ENCODE results near the gene LTO1. TPM values are rescaled to one million over a fixed set of nuclear protein-coding genes. Genes with fewer than 3 reads are reported as not detected.

Gene LTO1
- polyA plus RNA-seq, 4 donors, result 18.0 to 24.2 (median 21.0) TPM

DNA sequence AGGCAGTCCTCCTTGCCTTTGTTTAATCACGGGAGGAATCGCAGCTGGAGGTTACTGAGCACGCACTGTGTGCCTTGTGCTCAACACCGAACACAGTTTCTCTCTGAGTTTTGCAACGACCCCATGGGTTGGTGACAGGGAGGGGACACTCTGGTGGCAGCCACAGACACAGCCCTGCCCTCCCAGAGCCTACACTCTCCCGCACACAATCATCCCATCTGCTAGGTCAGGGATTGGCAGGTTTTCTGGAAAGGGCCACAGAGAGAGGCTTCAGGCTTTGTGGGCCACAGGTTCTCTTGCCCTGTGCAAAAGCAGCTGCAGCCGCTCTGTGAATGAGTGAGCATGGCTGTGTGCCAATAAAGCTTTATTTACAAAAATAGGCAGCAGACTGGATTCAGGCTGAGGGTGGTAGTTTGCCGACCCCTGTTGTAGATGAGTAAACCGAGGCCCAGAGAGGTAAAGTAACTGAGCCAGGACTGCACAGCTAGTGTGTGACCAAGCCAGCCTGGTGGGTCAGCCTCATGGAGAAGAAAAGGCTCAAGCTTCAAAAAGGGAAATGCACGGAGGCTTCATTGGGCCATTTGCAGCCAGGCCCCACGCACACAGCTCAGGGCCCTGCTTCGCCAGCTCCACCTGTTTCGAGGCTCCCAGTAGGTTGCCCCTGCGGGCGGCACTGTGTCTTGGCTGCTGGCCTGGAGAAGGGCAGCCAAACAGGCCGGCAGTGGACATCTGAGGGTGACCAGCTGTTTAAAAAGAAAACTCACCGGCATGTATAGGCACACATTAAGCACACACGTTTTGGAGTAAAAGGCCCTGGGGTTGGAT lies 16.3 kb downstream of the LTO1 start:
- no peak for DNase-seq (ENCODE audit: low read depth in 4 of 4, low spot score in 3 of 4)

DNA sequence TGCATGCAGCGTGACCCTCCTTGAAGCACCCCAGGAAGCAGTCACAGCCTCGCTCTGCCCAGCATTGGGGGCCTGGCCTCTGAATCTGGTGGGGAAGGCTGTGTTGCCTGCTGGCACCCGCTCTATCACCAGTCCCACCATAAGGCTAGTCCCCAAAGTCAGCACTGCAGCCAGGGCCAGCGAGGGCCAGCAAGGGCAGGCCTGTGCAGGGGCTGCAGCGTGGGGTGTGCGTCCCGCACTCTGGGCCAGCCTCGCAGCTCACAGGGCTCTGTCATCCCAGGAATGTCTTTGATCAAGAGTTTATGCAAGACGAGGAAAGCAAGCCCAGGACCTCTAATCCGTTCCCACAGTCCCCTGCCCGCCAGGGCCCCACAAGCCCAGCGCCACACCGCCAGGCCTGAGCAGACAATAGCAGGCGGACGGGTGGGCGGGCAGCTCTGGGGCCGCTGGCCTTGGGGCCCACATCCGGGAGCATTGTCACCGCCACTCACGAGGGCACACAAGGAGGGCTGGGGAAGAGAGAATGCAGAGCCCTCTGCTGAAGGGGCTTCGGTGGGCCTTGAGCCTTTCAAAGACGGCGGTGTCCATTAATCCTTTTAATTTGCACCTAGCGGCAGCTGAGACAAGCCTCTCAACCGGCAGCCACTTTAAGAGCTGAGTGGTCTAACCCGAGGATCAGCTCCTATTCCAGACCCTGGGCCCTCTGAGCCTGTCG lies 17.1 kb downstream of the LTO1 start:
- DNase-seq (ENCODE audit: low read depth in 4 of 4, low spot score in 3 of 4), result no peak

DNA sequence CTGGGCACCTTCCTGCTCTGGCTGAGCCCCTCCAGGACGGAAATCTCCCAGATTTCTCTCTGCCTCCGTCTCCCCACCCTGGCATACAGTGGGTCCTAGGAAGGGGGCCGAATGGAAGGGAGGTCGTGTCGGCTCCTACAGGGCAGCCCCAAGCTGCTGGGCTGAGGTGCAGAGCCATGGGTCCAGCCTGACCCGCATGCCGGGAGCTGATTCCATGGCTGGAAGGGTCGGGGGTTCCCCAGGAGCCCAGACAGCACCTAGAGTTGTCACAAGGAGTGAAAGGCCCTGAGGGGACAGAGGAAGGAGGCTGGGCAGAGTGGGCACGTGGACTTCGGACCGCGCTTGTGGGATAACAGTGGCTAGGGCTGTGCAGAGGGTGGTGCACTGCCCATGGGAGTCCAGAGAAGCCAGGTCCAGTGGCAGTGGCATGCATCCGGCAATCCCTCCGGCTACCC lies 17.7 kb downstream of the LTO1 start:
- no peak for DNase-seq (ENCODE audit: low read depth in 4 of 4, low spot score in 3 of 4)

DNA sequence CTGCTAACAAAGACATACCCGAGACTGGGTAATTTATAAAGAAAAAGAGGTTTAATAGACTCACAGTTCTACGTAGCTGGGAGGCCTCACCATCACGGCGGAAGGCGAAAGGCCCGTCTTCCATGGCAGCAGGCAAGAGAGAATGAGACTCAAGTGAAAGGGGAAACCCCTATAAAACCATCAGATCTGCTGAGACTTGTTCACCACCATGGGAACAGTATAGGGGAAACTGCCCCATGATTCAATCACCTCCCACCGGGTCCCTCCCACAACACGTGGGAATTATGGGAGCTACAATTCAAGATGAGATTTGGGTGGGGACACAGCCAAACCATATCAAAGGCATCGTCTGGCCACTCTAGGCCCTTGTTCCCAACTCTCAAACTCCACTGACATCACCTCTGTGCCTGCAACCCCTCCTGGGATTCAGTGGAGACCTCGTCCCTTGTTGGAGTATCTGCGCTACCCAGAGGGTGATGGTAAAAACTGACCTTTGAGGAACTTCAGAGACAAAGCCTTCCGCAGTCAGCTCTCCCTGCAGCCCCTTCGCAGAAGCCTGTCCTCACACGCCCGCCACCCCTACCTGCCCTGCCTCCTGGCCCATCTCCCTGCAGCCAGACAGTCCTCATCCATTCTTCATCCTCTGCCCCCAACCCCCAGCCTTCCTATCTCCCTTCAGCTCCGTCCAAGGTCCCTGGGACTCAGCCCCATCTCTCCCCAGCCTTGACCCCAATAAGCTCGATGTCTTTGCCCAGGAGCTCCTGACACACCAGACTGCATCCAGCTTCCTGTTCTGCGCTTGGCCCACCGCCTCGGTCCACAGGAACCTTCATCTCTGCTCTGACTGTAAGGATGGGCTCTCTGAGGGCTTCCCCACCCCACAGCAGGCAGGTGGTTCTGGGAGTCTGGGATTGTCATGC lies 18.4 kb downstream of the LTO1 start:
- DNase-seq (ENCODE audit: low read depth in 4 of 4, low spot score in 3 of 4), result no peak

DNA sequence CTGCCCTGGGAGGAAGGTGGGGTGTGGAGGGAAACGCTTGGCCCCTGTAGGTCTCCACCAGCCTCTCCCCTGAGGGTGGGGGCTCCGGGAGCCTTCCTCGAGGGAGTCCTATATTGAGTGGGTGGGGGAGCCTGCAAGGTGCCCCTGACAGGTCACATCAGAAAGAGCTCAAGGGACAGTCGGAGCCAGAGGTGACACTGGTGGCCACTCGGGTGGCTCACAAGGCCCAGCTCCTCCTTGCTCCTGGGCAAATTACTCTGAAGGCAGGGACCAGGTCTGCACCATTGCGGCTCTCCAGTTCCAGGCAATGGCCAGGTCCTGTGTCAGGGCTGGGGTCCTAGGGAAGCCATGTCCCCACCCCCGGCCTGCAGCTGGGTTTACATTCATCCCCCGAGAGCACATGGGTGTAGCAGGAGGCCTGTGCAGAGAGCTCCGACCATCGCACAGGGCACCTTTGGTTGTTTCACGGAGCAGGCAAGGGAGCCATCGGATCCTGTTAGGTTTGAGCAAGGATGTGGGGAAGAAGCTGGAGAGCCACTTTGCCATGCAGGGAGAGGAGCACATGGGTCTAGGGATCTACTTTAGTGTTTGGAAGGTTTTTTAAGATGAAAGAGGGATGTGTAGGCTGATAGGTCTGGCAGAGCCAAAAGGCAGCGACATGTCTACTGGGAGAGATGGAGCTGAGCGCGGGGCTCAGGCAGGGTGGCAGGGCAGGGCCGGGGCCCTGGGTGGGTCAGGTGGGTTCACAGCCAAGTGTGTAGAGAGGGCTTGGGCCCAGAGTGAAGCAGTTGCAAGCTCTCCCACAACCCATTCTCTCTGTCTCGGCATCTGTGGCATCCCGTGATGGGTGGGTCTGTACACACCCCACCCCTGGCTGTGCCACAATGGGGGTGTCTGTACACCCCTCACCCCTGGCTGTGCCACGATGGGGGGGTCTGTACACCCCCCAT lies 19.4 kb downstream of the LTO1 start:
- DNase-seq (ENCODE audit: low read depth in 4 of 4, low spot score in 3 of 4), result no peak

DNA sequence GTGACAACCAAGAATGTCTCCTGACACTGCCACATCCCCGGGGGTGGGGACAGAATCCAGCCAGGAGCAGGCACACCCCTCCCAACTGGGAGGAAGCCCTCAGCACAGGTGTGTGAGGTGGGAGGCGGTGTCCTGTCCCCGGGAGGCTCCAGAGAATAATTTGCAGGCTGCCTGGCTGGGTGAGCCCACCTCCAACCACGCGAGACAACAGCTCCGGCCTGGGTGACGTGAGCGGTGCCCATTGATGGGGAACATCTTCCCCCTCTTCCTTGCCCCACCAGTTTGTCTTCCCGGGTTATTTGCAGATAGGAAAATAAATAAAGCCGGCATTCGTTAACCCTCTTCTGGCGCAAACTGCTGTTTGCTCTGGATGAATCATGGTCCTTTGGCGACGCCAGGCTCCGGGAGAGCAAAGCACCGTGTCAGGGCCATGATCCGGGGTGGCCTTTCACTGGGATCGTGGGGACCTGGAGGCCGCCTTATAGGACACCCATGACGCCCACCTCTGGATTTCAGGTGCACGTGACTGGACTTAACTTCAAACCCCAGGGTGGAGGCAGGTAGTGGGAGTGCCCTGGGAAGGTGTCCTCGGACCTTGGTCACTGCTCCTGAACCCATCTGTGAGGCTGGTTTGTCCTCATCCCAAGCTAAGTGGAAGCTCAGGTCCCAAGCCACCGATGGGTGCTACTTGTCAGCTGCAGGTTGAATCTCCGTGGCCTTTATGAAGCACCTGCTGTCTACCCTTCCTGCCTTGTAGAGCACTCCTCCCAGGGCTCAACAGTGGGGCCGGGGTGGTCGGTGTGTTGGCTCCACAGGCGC lies 20.3 kb downstream of the LTO1 start:
- DNase-seq (ENCODE audit: low read depth in 4 of 4, low spot score in 3 of 4), result no peak

DNA sequence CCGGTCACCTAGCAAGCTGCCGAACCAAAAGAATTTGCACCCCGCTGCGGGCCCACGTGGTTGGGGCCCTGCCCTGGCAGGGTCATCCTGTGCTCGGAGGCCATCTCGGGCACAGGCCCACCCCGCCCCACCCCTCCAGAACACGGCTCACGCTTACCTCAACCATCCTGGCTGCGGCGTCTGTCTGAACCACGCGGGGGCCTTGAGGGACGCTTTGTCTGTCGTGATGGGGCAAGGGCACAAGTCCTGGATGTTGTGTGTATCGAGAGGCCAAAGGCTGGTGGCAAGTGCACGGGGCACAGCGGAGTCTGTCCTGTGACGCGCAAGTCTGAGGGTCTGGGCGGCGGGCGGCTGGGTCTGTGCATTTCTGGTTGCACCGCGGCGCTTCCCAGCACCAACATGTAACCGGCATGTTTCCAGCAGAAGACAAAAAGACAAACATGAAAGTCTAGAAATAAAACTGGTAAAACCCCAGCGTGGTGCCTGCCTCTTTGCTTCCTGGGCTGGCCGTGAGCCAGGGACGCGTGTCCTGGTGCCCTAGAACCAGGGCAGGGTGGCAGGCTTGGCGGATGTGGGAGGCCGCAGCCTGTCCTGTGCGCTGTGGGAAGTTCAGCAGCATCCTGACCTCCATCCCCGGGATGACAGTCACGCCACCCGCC lies 21.0 kb downstream of the LTO1 start:
- no peak for DNase-seq (ENCODE audit: low read depth in 4 of 4, low spot score in 3 of 4)

DNA sequence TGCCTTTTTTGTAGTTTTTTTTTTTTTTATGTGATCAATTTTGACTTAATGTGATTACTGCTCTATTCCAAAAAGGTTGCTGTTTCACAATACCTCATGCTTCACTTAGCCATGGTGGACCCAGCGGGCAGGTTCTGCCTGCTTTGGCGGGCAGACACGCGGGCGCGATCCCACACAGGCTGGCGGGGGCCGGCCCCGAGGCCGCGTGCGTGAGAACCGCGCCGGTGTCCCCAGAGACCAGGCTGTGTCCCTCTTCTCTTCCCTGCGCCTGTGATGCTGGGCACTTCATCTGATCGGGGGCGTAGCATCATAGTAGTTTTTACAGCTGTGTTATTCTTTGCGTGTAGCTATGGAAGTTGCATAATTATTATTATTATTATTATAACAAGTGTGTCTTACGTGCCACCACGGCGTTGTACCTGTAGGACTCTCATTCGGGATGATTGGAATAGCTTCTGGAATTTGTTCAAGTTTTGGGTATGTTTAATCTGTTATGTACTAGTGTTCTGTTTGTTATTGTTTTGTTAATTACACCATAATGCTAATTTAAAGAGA lies 21.7 kb downstream of the LTO1 start:
- DNase-seq (ENCODE audit: low read depth in 4 of 4, low spot score in 3 of 4), result no peak

DNA sequence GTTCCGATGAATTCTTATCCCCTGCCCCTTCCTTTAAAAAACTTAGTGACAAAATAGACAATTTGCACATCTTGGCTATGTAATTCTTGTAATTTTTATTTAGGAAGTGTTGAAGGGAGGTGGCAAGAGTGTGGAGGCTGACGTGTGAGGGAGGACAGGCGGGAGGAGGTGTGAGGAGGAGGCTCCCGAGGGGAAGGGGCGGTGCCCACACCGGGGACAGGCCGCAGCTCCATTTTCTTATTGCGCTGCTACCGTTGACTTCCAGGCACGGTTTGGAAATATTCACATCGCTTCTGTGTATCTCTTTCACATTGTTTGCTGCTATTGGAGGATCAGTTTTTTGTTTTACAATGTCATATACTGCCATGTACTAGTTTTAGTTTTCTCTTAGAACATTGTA lies 22.2 kb downstream of the LTO1 start:
- no peak for DNase-seq (ENCODE audit: low read depth in 4 of 4, low spot score in 3 of 4)

DNA sequence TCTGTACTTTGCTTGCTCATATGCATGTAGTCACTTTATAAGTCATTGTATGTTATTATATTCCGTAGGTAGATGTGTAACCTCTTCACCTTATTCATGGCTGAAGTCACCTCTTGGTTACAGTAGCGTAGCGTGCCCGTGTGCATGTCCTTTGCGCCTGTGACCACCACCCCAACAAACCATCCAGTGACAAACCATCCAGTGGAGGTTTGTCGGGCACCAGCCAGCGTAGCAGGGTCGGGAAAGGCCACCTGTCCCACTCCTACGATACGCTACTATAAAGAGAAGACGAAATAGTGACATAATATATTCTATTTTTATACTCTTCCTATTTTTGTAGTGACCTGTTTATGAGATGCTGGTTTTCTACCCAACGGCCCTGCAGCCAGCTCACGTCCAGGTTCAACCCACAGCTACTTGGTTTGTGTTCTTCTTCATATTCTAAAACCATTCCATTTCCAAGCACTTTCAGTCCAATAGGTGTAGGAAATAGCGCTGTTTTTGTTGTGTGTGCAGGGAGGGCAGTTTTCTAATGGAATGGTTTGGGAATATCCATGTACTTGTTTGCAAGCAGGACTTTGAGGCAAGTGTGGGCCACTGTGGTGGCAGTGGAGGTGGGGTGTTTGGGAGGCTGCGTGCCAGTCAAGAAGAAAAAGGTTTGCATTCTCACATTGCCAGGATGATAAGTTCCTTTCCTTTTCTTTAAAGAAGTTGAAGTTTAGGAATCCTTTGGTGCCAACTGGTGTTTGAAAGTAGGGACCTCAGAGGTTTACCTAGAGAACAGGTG lies 23.1 kb downstream of the LTO1 start:
- DNase-seq (ENCODE audit: low read depth in 4 of 4, low spot score in 3 of 4), result no peak

DNA sequence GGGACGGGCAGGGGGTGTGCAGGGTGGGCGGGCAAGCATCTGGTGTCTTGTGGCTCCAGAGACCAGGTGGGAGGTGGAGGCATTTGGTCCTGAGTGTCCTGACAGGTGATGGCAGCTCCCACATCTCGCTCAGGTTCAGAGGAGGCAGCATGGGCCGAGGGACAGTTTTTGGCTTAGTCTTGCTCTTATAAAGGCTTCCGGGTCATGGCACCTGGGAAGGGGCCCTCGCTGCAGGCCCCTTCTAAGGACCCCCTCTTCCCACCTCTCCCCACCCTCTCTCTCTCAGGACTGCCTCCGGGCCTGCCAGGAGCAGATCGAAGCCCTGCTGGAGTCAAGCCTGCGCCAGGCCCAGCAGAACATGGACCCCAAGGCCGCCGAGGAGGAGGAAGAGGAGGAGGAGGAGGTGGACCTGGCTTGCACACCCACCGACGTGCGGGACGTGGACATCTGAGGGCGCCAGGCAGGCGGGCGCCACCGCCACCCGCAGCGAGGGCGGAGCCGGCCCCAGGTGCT lies 24.3 kb downstream of the LTO1 start:
- no peak for DNase-seq (ENCODE audit: low read depth in 4 of 4, low spot score in 3 of 4)

DNA sequence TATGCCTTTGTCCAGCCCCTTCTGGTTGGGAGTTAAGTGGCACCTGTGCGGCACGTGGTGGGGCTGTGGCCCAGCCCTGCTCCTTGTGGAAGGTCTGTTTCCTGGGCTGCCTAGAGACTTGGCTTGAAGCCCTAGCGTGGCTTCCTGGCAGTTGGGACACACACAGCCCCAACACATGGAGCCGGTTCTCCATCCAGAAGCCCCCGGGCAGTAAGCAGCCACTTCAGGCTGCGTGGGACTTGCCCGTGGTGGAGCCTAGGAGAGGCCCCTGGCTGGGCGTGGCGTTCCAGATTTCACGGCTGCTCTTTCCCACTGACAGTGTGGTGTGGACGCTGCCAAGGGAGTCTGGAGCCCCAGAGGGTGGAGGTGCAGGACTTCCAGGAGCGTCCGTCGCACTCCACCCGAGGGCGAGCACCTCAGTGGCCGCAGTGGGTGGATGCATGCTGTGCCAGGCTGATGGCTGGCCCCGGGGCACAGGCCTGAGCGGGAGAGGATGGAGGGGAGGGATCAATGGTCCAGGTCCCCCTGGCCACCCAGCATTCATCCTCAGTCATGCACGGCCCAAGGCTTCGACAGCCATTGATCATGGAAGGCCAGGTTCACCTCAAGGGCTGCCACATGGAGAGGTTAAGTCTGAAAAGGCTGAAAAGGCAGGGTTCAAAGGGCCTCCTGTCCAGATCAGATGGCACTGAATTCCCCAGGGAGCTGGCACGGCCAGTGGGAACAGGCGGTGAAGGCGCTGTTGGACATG lies 24.9 kb downstream of the LTO1 start:
- no peak for DNase-seq (ENCODE audit: low read depth in 4 of 4, low spot score in 3 of 4)

DNA sequence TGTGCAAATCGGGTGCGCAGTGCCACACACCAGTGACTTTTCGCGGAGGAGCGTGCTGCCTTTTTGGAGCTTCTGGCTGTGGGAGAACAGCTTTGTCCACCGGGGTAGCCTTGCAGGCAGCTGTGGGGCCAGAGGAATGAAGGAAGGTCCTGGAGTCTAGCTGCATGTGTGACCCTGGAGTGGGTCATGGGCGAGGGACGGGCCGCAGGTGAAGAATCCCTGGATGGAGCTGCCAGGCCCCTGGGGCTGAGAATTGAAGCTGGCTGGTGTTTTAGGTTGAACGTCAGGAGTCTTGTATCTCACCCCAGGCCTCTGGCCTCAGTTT lies 25.6 kb downstream of the LTO1 start:
- DNase-seq (ENCODE audit: low read depth in 4 of 4, low spot score in 3 of 4), result no peak

DNA sequence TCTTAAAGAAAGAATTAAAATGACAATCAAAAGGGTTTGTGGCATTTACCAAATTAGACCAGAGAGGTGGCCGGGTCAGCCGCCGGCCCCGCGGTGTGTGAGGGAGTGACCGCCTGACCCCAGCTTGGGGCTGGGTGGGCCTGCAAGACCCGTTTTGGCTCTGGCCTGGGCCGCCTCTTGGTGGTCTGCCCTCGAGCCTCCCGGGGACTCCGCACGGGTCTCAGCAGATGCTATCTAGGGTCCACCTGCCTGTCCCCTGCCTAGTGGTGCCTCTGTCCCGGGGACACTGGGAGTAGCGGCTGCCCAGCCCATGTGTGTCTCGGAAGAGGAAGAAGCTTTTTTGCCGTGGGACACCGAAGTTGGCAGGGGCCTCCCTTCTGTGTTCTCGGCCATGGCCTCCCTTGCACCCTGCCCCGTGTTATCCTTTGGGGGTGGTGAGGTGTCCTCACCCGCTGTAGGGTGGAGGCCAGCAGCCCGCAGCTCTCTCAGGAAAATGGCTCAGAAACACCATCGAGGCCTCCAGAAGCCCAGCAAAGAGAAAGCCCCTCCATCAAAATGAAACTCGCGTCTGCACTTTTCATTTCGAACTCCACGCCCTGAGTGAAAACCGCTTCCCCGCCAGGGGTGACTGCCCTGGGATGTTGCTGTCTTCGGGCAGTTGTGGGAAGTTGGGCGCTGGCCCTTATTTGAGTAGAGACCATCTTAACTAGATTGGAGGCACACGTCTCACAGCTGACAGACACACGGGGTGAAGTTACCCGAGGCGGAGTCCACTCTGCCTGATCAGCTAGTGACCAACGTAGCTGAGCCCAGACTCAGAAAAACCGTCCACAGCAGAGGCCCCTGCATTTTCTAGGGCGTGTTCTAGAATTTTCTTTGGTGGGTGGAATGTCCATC lies 26.2 kb downstream of the LTO1 start:
- DNase-seq (ENCODE audit: low read depth in 4 of 4, low spot score in 3 of 4), result no peak

DNA sequence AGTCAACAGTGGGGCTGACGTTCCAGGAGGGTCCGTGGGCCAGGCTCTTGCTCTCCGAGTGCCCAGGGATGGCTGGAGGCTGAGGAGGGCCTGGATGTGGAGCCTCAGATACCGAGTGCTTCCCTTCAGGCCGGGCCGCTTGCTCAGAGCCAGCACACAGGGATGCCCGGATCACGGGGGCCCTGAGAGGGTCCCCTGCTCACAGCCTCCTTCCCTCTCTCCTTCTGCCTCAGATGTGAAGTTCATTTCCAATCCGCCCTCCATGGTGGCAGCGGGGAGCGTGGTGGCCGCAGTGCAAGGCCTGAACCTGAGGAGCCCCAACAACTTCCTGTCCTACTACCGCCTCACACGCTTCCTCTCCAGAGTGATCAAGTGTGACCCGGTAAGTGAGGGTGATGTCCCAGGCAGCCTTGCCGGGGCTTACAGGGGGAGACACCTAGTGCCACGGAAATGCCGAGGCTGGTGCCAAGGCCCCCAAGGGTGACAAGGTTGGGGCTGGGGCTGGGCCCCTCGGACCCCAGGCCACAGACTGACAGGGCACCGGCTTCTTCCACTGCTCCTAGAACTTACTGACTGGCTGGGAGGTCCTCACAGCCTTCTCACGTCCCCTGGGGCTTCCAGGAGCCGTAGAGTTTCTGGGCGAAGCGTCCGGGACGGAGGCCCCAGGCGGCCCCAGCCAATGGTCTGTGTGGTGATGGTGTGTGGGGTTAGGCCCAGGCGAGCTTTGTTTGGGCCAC lies 27.2 kb downstream of the LTO1 start:
- no peak for DNase-seq (ENCODE audit: low read depth in 4 of 4, low spot score in 3 of 4)
